Measurements from ENCODE around the gene PPM1A.

The PPM1A gene

GRCh38 chr14:60242429-60242828 lies 6.6 kb upstream of the PPM1A start:
- Histone ChIP-seq H3K4me1 (ENCODE audit: control insufficient read depth in 5 of 5, insufficient read depth in 5 of 5, low read length in 5 of 5) (peaks cover 0 to 4% (median 3%) of the 10 kb centered on the region in 5 donors), H3K27ac (ENCODE audit: low read depth, low read length) (no peak overlapping the region), H3K4me3 (ENCODE audit: low read depth in 1 of 5, low read length in 5 of 5) (no peak overlapping the region), H3K36me3 (ENCODE audit: control insufficient read depth in 5 of 5, insufficient read depth in 5 of 5, low read length in 5 of 5) (no peaks in the 10 kb centered on the region), H3K27me3 (ENCODE audit: control insufficient read depth in 5 of 5, insufficient read depth in 4 of 5, low read length in 5 of 5) (no peaks in the 10 kb centered on the region), H3K9ac (ENCODE audit: low read length in 5 of 5) (no peak overlapping the region), H3K9me3 (ENCODE audit: control insufficient read depth in 5 of 5, low read length in 5 of 5) (no peaks in the 10 kb centered on the region)

DNA sequence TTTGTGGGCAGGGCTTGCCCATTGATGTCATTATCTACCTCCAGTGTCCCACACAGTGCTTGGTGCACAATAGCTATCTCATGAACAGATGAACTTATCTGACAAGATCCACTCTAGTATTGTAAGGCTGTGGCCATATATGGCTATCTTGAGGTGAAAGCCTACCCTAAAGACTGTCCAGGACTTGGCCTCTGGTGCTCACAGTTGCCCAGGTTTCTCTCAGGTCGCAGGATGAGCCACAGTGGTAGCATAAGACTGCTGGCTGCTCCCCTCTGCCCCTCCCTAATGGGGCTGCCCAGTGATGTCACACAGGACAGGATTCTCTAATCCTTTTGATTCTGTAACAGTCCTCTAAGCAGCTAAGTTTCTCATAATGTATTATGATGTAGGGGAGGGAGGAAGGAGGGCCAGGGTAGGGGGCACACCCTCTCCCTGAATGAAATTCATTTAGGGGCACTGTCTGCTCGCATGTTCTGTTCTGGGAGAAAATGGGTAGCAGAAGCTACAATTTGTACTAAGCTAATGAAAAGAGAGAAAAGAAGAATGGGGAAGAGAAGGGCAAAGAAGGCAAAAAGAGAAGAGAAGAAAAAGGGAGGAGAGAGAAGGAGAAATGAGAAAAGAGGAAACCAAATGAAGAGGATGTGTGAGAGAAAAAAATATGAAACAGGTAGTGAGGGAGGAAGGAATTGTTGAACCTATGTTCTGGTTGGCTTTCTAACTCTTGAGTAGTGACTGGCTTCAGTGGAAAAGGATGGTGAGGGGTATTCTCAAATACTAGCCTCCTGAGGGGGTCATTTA lies 3.4 kb upstream of the PPM1A start:
- Histone ChIP-seq H3K27ac (ENCODE audit: low read depth, low read length) (no peak overlapping the region), H3K9me3 (ENCODE audit: control insufficient read depth in 5 of 5, low read length in 5 of 5) (no peaks in the 10 kb centered on the region), H3K4me3 (ENCODE audit: low read depth in 1 of 5, low read length in 5 of 5) (no peak overlapping the region), H3K9ac (ENCODE audit: low read length in 5 of 5) (no peak overlapping the region), H3K36me3 (ENCODE audit: control insufficient read depth in 5 of 5, insufficient read depth in 5 of 5, low read length in 5 of 5) (no peaks in the 10 kb centered on the region), H3K27me3 (ENCODE audit: control insufficient read depth in 5 of 5, insufficient read depth in 4 of 5, low read length in 5 of 5) (no peaks in the 10 kb centered on the region), H3K4me1 (ENCODE audit: control insufficient read depth in 5 of 5, insufficient read depth in 5 of 5, low read length in 5 of 5) (peaks cover 2 to 24% (median 20%) of the 10 kb centered on the region in 5 donors)

DNA sequence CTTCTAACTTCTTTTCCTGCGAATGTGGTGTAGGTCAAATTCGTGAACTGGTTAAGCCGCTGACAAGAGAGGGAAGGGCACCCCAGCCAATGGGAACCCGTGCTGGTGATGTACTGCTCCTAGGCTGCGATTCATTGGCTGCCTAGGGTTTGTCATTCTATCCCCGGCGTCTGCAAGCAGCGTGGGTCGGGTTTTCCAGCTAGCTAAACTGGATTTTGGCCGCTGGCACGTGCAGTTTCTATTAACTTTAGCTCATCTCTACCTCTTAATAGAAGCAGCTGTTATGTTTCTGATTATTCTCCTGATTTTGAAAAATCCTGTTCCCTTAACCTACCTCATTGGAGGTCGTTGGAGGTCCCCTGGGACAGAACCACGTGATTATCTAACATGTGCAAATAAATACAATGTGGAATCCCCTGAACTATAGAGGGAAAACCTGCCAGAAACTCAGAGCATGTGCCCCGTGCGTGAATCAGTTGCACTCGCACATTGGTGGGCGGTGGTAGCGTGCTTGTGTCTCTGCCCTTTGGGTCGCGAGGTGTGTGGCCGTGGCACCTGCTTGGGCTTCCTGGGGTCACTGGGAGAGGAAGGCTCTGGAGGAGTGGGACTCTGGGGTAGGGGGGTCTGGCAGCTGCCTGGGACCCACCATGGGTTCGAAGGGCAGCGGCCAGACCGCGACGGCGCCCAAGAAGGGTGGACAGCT lies 876 bp upstream of the PPM1A start:
- Histone ChIP-seq H3K9ac (ENCODE audit: low read length in 5 of 5) (peak overlapping the region; percentile 98 to 99 (median 99)), H3K27me3 (ENCODE audit: control insufficient read depth in 5 of 5, insufficient read depth in 4 of 5, low read length in 5 of 5) (no peaks in the 10 kb centered on the region), H3K9me3 (ENCODE audit: control insufficient read depth in 5 of 5, low read length in 5 of 5) (no peaks in the 10 kb centered on the region), H3K27ac (ENCODE audit: low read depth, low read length) (peak overlapping the region; percentile 100), H3K36me3 (ENCODE audit: control insufficient read depth in 5 of 5, insufficient read depth in 5 of 5, low read length in 5 of 5) (no peaks in the 10 kb centered on the region), H3K4me1 (ENCODE audit: control insufficient read depth in 5 of 5, insufficient read depth in 5 of 5, low read length in 5 of 5) (peaks cover 4 to 43% (median 38%) of the 10 kb centered on the region in 5 donors), H3K4me3 (ENCODE audit: low read depth in 1 of 5, low read length in 5 of 5) (peak overlapping the region; percentile 74 to 88 (median 82))

DNA sequence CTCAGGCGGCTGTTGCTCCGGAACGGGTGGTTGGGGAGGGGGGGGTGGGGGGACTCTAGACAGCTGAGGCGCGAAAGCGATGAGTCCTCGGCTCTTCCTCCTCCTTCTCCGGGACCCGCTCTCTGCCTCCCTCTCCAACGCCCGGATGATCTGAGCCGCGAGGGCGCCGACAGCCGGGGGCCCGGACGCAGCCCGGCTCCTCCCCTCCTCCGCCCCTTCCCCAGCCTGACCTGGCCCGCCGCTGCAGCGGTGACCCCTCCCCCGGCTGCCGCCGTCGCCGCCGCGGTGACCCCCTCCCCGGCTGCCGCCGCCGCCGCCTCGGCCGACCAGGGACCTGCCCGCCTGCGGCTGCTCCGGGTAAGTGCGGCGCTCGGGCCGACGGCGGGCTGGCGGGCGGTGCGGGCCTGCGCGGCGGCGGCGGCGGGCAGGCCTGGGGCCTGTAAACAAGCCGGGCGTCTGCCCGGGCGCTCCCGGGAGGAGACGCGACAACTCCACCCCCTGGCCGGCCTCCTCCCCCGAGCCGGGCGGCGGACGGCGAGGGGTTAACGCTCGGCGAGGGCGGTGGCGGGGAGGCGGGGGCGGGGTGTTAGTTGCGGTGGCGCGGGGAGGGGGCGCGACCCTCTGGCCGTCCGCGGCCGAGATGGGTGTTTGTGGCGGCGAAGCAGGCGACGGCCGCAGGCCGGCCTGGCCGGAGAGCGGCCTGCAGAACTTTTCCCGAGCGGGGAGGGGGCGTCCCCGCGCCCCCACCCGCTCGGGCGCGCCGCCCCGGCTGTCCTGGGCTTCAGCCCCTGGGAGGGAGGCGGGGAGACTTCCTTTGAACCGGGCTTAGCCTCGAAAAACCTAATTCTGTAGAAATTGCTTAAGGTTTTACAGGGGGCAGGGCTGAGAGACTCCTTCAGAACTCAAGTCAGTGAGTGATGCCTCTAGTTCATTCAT lies 568 bp downstream of the PPM1A start:
- Histone ChIP-seq H3K4me1 (ENCODE audit: control insufficient read depth in 5 of 5, insufficient read depth in 5 of 5, low read length in 5 of 5) (peaks cover 4 to 50% (median 38%) of the 10 kb centered on the region in 5 donors), H3K9me3 (ENCODE audit: control insufficient read depth in 5 of 5, low read length in 5 of 5) (no peaks in the 10 kb centered on the region), H3K4me3 (ENCODE audit: low read depth in 1 of 5, low read length in 5 of 5) (peak overlapping the region; percentile 65 to 91 (median 88)), H3K9ac (ENCODE audit: low read length in 5 of 5) (peak overlapping the region; percentile 81 to 92 (median 87)), H3K27ac (ENCODE audit: low read depth, low read length) (peak overlapping the region; percentile 84), H3K27me3 (ENCODE audit: control insufficient read depth in 5 of 5, insufficient read depth in 4 of 5, low read length in 5 of 5) (no peaks in the 10 kb centered on the region), H3K36me3 (ENCODE audit: control insufficient read depth in 5 of 5, insufficient read depth in 5 of 5, low read length in 5 of 5) (no peaks in the 10 kb centered on the region)

DNA sequence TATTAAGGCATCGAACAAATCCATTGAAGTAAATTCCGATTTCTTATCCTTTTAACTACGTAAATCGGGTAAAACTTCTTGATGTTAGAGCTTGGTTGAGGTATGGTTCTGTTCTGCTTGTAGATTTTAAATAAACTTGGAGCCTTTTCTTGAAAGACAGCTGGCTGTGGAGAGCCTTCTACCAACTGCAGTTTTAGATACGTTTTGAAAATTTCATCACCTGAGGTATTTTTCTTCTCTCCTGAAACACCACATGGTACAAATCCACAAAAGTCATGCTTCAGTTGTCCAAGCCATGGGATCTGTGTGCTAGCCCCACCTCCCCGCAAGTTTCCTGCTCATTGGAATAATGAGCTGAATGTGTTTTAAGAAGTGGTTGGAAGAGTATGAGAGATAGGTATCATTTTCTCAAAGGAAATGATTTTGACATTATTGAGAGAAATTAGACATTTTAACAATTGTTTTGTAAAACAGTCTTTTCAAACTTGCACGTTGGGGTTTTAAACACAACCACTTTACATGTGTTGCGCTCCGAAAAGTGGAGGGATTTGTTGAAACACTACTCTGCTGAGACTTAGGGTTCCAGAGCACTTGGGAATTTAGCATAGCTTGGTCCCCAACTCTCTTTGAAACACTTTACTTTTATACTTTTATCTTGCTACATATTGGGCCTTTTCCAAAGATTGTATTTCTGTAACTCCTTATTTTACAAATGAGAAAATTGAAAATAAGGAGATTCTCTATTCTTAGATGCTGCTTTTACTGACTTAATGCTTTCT lies 1.4 kb downstream of the PPM1A start:
- peaks cover 4 to 50% (median 38%) of the 10 kb centered on the region in 5 donors for H3K4me1 ChIP-seq (ENCODE audit: control insufficient read depth in 5 of 5, insufficient read depth in 5 of 5, low read length in 5 of 5)
- H3K9ac ChIP-seq (ENCODE audit: low read length in 5 of 5): peak overlapping the region; percentile 81 to 92 (median 87)
- no peaks in the 10 kb centered on the region for H3K27me3 ChIP-seq (ENCODE audit: control insufficient read depth in 5 of 5, insufficient read depth in 4 of 5, low read length in 5 of 5)
- H3K27ac ChIP-seq (ENCODE audit: low read depth, low read length): peak overlapping the region; percentile 84
- peak overlapping the region; percentile 65 to 91 (median 88) for H3K4me3 ChIP-seq (ENCODE audit: low read depth in 1 of 5, low read length in 5 of 5)
- no peaks in the 10 kb centered on the region for H3K9me3 ChIP-seq (ENCODE audit: control insufficient read depth in 5 of 5, low read length in 5 of 5)
- H3K36me3 ChIP-seq (ENCODE audit: control insufficient read depth in 5 of 5, insufficient read depth in 5 of 5, low read length in 5 of 5): no peaks in the 10 kb centered on the region

DNA sequence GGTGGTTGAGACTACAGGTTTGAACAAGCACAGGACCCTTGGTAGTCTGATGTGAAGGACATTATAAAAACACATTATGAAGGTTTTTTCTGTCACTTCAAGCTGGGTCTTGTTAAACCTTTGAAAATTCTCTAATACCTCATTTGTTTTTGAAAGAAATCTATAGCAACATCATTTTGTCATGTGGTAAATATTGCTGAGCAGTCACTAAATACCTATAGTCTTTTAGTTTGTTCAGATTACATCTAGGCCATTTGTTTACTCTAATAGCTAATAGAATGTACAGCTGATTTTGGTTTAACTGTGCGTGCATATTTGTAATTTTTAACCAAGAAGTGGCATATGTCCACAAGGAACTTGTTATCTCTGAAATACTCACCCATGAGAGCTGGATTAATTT lies 2.9 kb downstream of the PPM1A start:
- peak overlapping the region in 3 of 5 donors; percentile 31 to 87 (median 81) for H3K9ac ChIP-seq (ENCODE audit: low read length in 5 of 5)
- H3K9me3 ChIP-seq (ENCODE audit: control insufficient read depth in 5 of 5, low read length in 5 of 5): no peaks in the 10 kb centered on the region
- no peaks in the 10 kb centered on the region for H3K36me3 ChIP-seq (ENCODE audit: control insufficient read depth in 5 of 5, insufficient read depth in 5 of 5, low read length in 5 of 5)
- H3K4me1 ChIP-seq (ENCODE audit: control insufficient read depth in 5 of 5, insufficient read depth in 5 of 5, low read length in 5 of 5): peaks cover 4 to 61% (median 43%) of the 10 kb centered on the region in 5 donors
- H3K27me3 ChIP-seq (ENCODE audit: control insufficient read depth in 5 of 5, insufficient read depth in 4 of 5, low read length in 5 of 5): no peaks in the 10 kb centered on the region
- peak overlapping the region in 3 of 5 donors; percentile 7 to 91 (median 65) for H3K4me3 ChIP-seq (ENCODE audit: low read depth in 1 of 5, low read length in 5 of 5)
- no peak overlapping the region for H3K27ac ChIP-seq (ENCODE audit: low read depth, low read length)

DNA sequence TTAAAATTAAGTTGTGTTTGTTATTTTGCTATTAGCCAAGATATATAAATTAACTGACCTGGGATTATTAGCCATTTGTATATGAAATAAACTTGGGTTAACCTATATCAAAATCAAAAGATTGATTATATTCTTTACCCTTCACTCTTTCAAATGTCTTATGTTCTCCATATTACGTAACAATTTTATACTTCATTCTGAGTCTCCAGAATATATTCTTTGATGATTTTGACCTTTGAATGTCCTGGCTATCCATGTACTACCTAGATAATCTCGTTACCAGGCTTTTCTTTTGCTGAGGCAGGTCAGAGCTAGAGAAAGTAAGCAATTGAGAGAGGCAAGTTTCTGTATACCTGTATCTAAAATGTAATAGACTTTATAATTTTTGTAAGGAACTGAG lies 3.6 kb downstream of the PPM1A start:
- Histone ChIP-seq H3K27ac (ENCODE audit: low read depth, low read length) (no peak overlapping the region), H3K36me3 (ENCODE audit: control insufficient read depth in 5 of 5, insufficient read depth in 5 of 5, low read length in 5 of 5) (no peaks in the 10 kb centered on the region), H3K9me3 (ENCODE audit: control insufficient read depth in 5 of 5, low read length in 5 of 5) (no peaks in the 10 kb centered on the region), H3K27me3 (ENCODE audit: control insufficient read depth in 5 of 5, insufficient read depth in 4 of 5, low read length in 5 of 5) (no peaks in the 10 kb centered on the region), H3K9ac (ENCODE audit: low read length in 5 of 5) (no peak overlapping the region), H3K4me1 (ENCODE audit: control insufficient read depth in 5 of 5, insufficient read depth in 5 of 5, low read length in 5 of 5) (peaks cover 4 to 59% (median 41%) of the 10 kb centered on the region in 5 donors), H3K4me3 (ENCODE audit: low read depth in 1 of 5, low read length in 5 of 5) (no peak overlapping the region)

- Histone ChIP-seq H3K9me3 (ENCODE audit: control insufficient read depth in 5 of 5, low read length in 5 of 5) (no peaks in the 10 kb centered on the region), H3K36me3 (ENCODE audit: control insufficient read depth in 5 of 5, insufficient read depth in 5 of 5, low read length in 5 of 5) (no peaks in the 10 kb centered on the region), H3K27me3 (ENCODE audit: control insufficient read depth in 5 of 5, insufficient read depth in 4 of 5, low read length in 5 of 5) (no peaks in the 10 kb centered on the region), H3K4me3 (ENCODE audit: low read depth in 1 of 5, low read length in 5 of 5) (no peak overlapping the region), H3K4me1 (ENCODE audit: control insufficient read depth in 5 of 5, insufficient read depth in 5 of 5, low read length in 5 of 5) (peaks cover 4 to 50% (median 34%) of the 10 kb centered on the region in 5 donors), H3K9ac (ENCODE audit: low read length in 5 of 5) (no peak overlapping the region), H3K27ac (ENCODE audit: low read depth, low read length) (no peak overlapping the region)
These were observed 4.6 kb downstream of the PPM1A start for GRCh38 chr14:60253649-60254048.

DNA sequence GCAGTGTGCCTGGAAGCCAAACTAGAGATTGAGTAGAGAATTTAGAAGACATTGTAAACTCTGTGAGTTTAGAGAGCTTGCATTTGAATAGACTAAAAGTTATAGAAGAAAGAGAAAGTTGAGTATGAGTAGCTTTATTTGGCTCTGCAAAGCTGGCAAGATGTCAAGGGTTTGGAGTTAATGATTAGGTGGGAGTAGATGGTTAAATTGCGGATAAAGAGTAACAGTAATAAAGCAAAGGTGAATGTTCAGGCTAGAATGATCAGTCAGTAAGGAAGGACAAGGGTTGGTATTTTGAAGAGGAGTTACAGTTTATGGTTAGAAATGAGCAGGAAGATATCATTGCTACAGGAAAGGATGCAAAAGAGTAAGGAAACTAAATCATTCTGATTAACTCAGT lies 5.2 kb downstream of the PPM1A start:
- peaks cover 4 to 50% (median 33%) of the 10 kb centered on the region in 5 donors for H3K4me1 ChIP-seq (ENCODE audit: control insufficient read depth in 5 of 5, insufficient read depth in 5 of 5, low read length in 5 of 5)
- H3K9me3 ChIP-seq (ENCODE audit: control insufficient read depth in 5 of 5, low read length in 5 of 5): no peaks in the 10 kb centered on the region
- H3K27me3 ChIP-seq (ENCODE audit: control insufficient read depth in 5 of 5, insufficient read depth in 4 of 5, low read length in 5 of 5): no peaks in the 10 kb centered on the region
- no peak overlapping the region for H3K4me3 ChIP-seq (ENCODE audit: low read depth in 1 of 5, low read length in 5 of 5)
- no peak overlapping the region for H3K9ac ChIP-seq (ENCODE audit: low read length in 5 of 5)
- no peaks in the 10 kb centered on the region for H3K36me3 ChIP-seq (ENCODE audit: control insufficient read depth in 5 of 5, insufficient read depth in 5 of 5, low read length in 5 of 5)
- no peak overlapping the region for H3K27ac ChIP-seq (ENCODE audit: low read depth, low read length)
